NT2/D1 (cell line): Measurements from ENCODE around the gene DRG2.

ENCODE experiments used
- SUZ12 ChIP-seq: IDR thresholded peaks from 2 replicates; pipeline ENCODE4 v1.6.1; 2011; ENCODE audit not compliant: insufficient read length, insufficient read depth; ENCODE audit errors: extremely low read depth
- YY1 ChIP-seq: IDR thresholded peaks from 2 replicates; pipeline ENCODE4 v1.6.1; 2011; ENCODE audit not compliant: insufficient read length, insufficient read depth

DNA sequence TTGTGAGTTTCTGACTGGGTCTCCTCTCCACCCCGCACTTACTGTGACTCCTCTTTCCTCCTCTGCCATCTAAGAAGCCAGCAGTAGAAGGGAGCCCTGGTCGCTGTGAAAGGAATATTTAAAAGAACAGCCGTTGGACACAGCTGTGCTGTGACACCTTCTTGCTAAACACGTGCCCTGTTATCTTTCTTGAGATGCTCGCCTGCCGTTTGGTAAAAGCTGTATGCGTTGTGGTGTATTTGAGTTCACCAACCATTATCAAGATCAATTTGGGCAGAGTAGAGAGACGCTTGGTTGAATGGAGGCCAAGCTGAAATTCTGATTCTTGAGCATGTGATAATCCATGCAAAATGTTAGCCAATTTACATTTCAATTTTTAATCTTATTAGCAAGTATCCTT lies 44.8 kb upstream of the DRG2 start:
- no peak for TF ChIP-seq YY1
- no peak for TF ChIP-seq SUZ12
